DND-41 (cell line): ENCODE results near the gene KIF17.

Source experiments
- ATAC-seq: fragments of 200-7000 bp; cut with Tn5 transposase; 3 replicates; pipeline ENCODE4 v1.9.1; 2021; ENCODE audit warnings: low read depth; ENCODE audit not compliant: insufficient read depth
- DNase-seq: peaks from one replicate; pipeline ENCODE4 v3.0.0-alpha.2; 2020
- H2AFZ ChIP-seq: 2 replicates; pipeline ENCODE4 v1.6.0; 2012; ENCODE audit warnings: low read depth, low read length
- H3K27ac ChIP-seq: 2 replicates; pipeline ENCODE4 v1.5.1; 2012; ENCODE audit warnings: low read length, inconsistent platforms
- H3K27me3 ChIP-seq: fragments of 200-600 bp; sonication (generic); 2 replicates; pipeline ENCODE4 v1.6.0; 2012; ENCODE audit warnings: low read length, mild to moderate bottlenecking, inconsistent platforms; ENCODE audit not compliant: insufficient read depth, poor library complexity
- H3K36me3 ChIP-seq: 2 replicates; pipeline ENCODE4 v1.5.1; 2012; ENCODE audit warnings: low read length, inconsistent platforms; ENCODE audit not compliant: insufficient read depth
- H3K4me1 ChIP-seq: 2 replicates; pipeline ENCODE4 v1.5.1; 2012; ENCODE audit warnings: mild to moderate bottlenecking, low read length; ENCODE audit not compliant: insufficient read depth
- H3K4me2 ChIP-seq: 2 replicates; pipeline ENCODE4 v1.6.0; 2012; ENCODE audit warnings: mild to moderate bottlenecking, moderate library complexity, low read length, inconsistent platforms; ENCODE audit not compliant: insufficient read depth
- H3K4me3 ChIP-seq, 2 experiments: fragments of 200-600 bp in 1 of 2; shearing (Covaris generic) in 1 of 2; 2 replicates each; pipeline ENCODE4 v1.5.1; 2012 to 2016; ENCODE audit warnings: inconsistent platforms in 2 of 2, low read length in 2 of 2, mild to moderate bottlenecking in 2 of 2, low read depth in 1 of 2, moderate library complexity in 1 of 2
- H3K79me2 ChIP-seq: 2 replicates; pipeline ENCODE4 v1.6.0; 2012; ENCODE audit warnings: low read length, inconsistent platforms; ENCODE audit not compliant: insufficient read depth
- H3K9ac ChIP-seq: 2 replicates; pipeline ENCODE4 v1.6.0; 2012; ENCODE audit warnings: low read depth, mild to moderate bottlenecking, inconsistent platforms, low read length, moderate library complexity
- H3K9me3 ChIP-seq: 2 replicates; pipeline ENCODE4 v1.5.1; 2012; ENCODE audit warnings: low read length, moderate library complexity, mild to moderate bottlenecking, inconsistent platforms; ENCODE audit not compliant: insufficient read depth, severe bottlenecking
- H4K20me1 ChIP-seq: 2 replicates; pipeline ENCODE4 v1.6.0; 2012; ENCODE audit warnings: low read length; ENCODE audit not compliant: insufficient read depth
- EZH2 ChIP-seq: IDR thresholded peaks from 3 replicates; pipeline ENCODE4 v1.6.1; 2012; ENCODE audit warnings: borderline replicate concordance, low read depth, mild to moderate bottlenecking, moderate library complexity, low read length, inconsistent platforms; ENCODE audit not compliant: severe bottlenecking
- TF ChIP-seq, protein P1 (sequence below): IDR thresholded peaks from 2 replicates; pipeline ENCODE4 v1.5.1; 2012; ENCODE audit warnings: borderline replicate concordance, low read length, moderate library complexity, mild to moderate bottlenecking; ENCODE audit not compliant: poor library complexity, severe bottlenecking; ENCODE audit errors: extremely low read depth

The KIF17 gene

GRCh38 chr1:20724364-20725188 lies 6.8 kb upstream of the KIF17 start:
- Histone ChIP-seq H3K9ac (no peak overlapping the region), H3K27ac (no peak overlapping the region), H3K4me3 (no peak overlapping the region), H3K9me3 (no peaks in the 10 kb centered on the region), H3K4me2 (no peak overlapping the region), H3K36me3 (no peaks in the 10 kb centered on the region), H3K4me1 (no peaks in the 10 kb centered on the region), H3K79me2 (no peaks in the 10 kb centered on the region), H2AFZ (no peak overlapping the region), H4K20me1 (no peaks in the 10 kb centered on the region; the same call in 1 of the 2 replicates), H3K27me3 (peaks cover 8% of the 10 kb centered on the region)
- DNase-seq (no peak), ATAC-seq (no peak)
- TF ChIP-seq, protein P1, sequence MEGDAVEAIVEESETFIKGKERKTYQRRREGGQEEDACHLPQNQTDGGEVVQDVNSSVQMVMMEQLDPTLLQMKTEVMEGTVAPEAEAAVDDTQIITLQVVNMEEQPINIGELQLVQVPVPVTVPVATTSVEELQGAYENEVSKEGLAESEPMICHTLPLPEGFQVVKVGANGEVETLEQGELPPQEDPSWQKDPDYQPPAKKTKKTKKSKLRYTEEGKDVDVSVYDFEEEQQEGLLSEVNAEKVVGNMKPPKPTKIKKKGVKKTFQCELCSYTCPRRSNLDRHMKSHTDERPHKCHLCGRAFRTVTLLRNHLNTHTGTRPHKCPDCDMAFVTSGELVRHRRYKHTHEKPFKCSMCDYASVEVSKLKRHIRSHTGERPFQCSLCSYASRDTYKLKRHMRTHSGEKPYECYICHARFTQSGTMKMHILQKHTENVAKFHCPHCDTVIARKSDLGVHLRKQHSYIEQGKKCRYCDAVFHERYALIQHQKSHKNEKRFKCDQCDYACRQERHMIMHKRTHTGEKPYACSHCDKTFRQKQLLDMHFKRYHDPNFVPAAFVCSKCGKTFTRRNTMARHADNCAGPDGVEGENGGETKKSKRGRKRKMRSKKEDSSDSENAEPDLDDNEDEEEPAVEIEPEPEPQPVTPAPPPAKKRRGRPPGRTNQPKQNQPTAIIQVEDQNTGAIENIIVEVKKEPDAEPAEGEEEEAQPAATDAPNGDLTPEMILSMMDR, result no peak
- TF ChIP-seq EZH2, result no peak

- H3K4me3 ChIP-seq, result no peak overlapping the region
- no peak overlapping the region for H3K4me2 ChIP-seq
- no peak for ATAC-seq
- no peaks in the 10 kb centered on the region for H3K9me3 ChIP-seq
- no peak for DNase-seq
- H3K36me3 ChIP-seq, result no peaks in the 10 kb centered on the region
- no peaks in the 10 kb centered on the region for H3K4me1 ChIP-seq
- no peak overlapping the region for H3K27ac ChIP-seq
- H3K79me2 ChIP-seq, result no peaks in the 10 kb centered on the region
- H2AFZ ChIP-seq, result no peak overlapping the region
- H3K27me3 ChIP-seq, result peaks cover 8% of the 10 kb centered on the region
- H3K9ac ChIP-seq, result no peak overlapping the region
- no peaks in the 10 kb centered on the region; the same call in 1 of the 2 replicates for H4K20me1 ChIP-seq
- TF ChIP-seq, protein P1, result no peak
- no peak for TF ChIP-seq EZH2
Observed at GRCh38 chr1:20723537-20724363, 5.9 kb upstream of the KIF17 start.

DNA sequence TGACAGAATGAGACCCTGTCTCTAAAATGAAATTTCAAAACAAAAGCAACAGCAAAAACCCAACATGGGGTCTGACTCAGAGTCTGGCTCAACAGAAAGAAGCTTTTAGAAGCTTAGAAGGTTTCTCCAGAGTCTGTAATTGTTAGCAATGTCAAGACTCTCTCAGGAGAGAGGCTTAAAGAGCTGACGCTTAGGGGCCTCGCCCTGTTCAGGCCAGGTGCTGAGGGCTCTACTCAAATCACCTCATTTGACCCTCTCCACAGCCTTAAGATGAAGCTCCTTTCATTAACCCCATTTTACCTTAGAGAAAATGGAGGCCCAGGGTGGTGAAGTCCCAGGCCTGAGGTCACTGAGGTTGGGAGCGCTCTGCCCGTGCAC lies 5.3 kb upstream of the KIF17 start:
- no peak overlapping the region for H3K9ac ChIP-seq
- ATAC-seq, result no peak
- DNase-seq, result no peak
- no peak overlapping the region for H3K27ac ChIP-seq
- H3K36me3 ChIP-seq, result no peaks in the 10 kb centered on the region
- no peak overlapping the region for H3K4me2 ChIP-seq
- H3K9me3 ChIP-seq, result no peaks in the 10 kb centered on the region
- no peaks in the 10 kb centered on the region for H3K79me2 ChIP-seq
- TF ChIP-seq EZH2, result no peak
- TF ChIP-seq, protein P1, result no peak
- H2AFZ ChIP-seq, result no peak overlapping the region
- no peak overlapping the region for H3K4me3 ChIP-seq
- peaks cover 10% of the 10 kb centered on the region for H3K27me3 ChIP-seq
- H3K4me1 ChIP-seq, result peaks cover 1% of the 10 kb centered on the region; the same call in 1 of the 2 replicates
- H4K20me1 ChIP-seq, result no peaks in the 10 kb centered on the region; the same call in 1 of the 2 replicates
